Peyer's patch (tissue), 4 donors: ENCODE results near the gene BLTP1. TPM values are rescaled to one million over a fixed set of nuclear protein-coding genes. Genes with fewer than 3 reads are reported as not detected.

Source experiments
- DNase-seq, 3 donors: peaks; one replicate each; pipeline ENCODE4 v3.0.0-alpha.2; 2017 to 2019
- H3K27ac ChIP-seq, 4 donors: fragments of 200-600 bp; sonication (generic); one replicate each; pipeline ENCODE4 v1.5.1; 2016 to 2019
- H3K27me3 ChIP-seq, 2 donors: fragments of 200-600 bp; sonication (generic); one replicate each; pipeline ENCODE4 v1.5.1; 2019
- H3K36me3 ChIP-seq, 3 donors: fragments of 200-600 bp; sonication (generic); one replicate each; pipeline ENCODE4 v1.5.1; 2016 to 2019
- H3K4me1 ChIP-seq, 4 donors: fragments of 200-600 bp; sonication (generic); one replicate each; pipeline ENCODE4 v1.5.1; 2016 to 2019
- H3K4me3 ChIP-seq, 4 donors: fragments of 200-600 bp; sonication (generic); 1 replicate in 3 of 4; 2 replicates in 1 of 4; pipeline ENCODE4 v1.5.1; 2016 to 2019; ENCODE audit warnings: mild to moderate bottlenecking in 1 of 4
- H3K9me3 ChIP-seq, 4 donors: fragments of 200-600 bp; sonication (generic); one replicate each; pipeline ENCODE4 v1.5.1; 2016 to 2019; ENCODE audit warnings: mild to moderate bottlenecking in 1 of 4
- CTCF ChIP-seq, 6 experiments: fragments of 450-650 bp in 4 of 6; fragments of 200-600 bp in 2 of 6; sonication (generic) in 1 of 6; IDR thresholded peaks; one replicate each; pipeline ENCODE4 v1.5.1; 2017 to 2019; ENCODE audit warnings: antibody characterized with exemption in 6 of 6, mild to moderate bottlenecking in 3 of 6, moderate library complexity in 1 of 6
- POLR2A ChIP-seq, 2 donors: fragments of 450-650 bp; IDR thresholded peaks; one replicate each; pipeline ENCODE4 v1.5.1; 2017; ENCODE audit warnings: antibody characterized with exemption in 2 of 2, mild to moderate bottlenecking in 2 of 2, moderate library complexity in 2 of 2
- total RNA-seq, 4 donors: library from RNA; depleted of rRNA; stranded (reverse); fragments of >200 nt; gene quantifications; one replicate each; pipeline ENCODE4 v1.1.0, GENCODE V29; 2016

Gene BLTP1
- total RNA-seq, 4 donors from 2014 or later, result 125 to 190 (median 170) TPM

GRCh38 chr4:122132891-122133290 lies 19.2 kb upstream of the BLTP1 start:
- no peak for DNase-seq
- H3K9me3 ChIP-seq, result no peaks in the 10 kb centered on the region
- H3K27me3 ChIP-seq, result no peaks in the 10 kb centered on the region
- no peaks in the 10 kb centered on the region for H3K36me3 ChIP-seq
- no peaks in the 10 kb centered on the region for H3K4me1 ChIP-seq
- H3K4me3 ChIP-seq, result no peak overlapping the region
- no peak overlapping the region for H3K27ac ChIP-seq
- TF ChIP-seq POLR2A (IDR thresholded peaks at IDR 0.05) (no peak), CTCF (IDR thresholded peaks at IDR 0.05) (no peak)

GRCh38 chr4:122139139-122139538 lies 13.0 kb upstream of the BLTP1 start:
- no peak overlapping the region for H3K4me3 ChIP-seq
- DNase-seq, result no peak
- H3K27me3 ChIP-seq, result no peaks in the 10 kb centered on the region
- H3K4me1 ChIP-seq, result no peaks in the 10 kb centered on the region
- no peak overlapping the region for H3K27ac ChIP-seq
- TF ChIP-seq POLR2A (IDR thresholded peaks at IDR 0.05) (no peak), CTCF (IDR thresholded peaks at IDR 0.05) (no peak)
- H3K36me3 ChIP-seq, result no peaks in the 10 kb centered on the region
- no peaks in the 10 kb centered on the region for H3K9me3 ChIP-seq

- DNase-seq, result no peak
- H3K27me3 ChIP-seq, result no peaks in the 10 kb centered on the region
- no peaks in the 10 kb centered on the region for H3K9me3 ChIP-seq
- no peaks in the 10 kb centered on the region for H3K4me1 ChIP-seq
- no peak overlapping the region for H3K4me3 ChIP-seq
- no peaks in the 10 kb centered on the region for H3K36me3 ChIP-seq
- no peak for TF ChIP-seq POLR2A (IDR thresholded peaks at IDR 0.05)
- no peak for TF ChIP-seq CTCF (IDR thresholded peaks at IDR 0.05)
- H3K27ac ChIP-seq, result no peak overlapping the region
These were observed 11.3 kb upstream of the BLTP1 start for GRCh38 chr4:122140834-122141233.

- H3K27me3 ChIP-seq, result no peaks in the 10 kb centered on the region
- H3K36me3 ChIP-seq, result no peaks in the 10 kb centered on the region
- H3K4me3 ChIP-seq, result no peak overlapping the region
- H3K4me1 ChIP-seq, result no peaks in the 10 kb centered on the region
- no peak for DNase-seq
- TF ChIP-seq POLR2A (IDR thresholded peaks at IDR 0.05), result no peak
- TF ChIP-seq CTCF (IDR thresholded peaks at IDR 0.05), result no peak
- H3K9me3 ChIP-seq, result no peaks in the 10 kb centered on the region
- H3K27ac ChIP-seq, result no peak overlapping the region
These were observed 9.4 kb upstream of the BLTP1 start for GRCh38 chr4:122142687-122143086.

- Histone ChIP-seq H3K27me3 (no peaks in the 10 kb centered on the region), H3K36me3 (no peaks in the 10 kb centered on the region), H3K4me1 (peaks cover 0 to 7% (median 1%) of the 10 kb centered on the region in 4 donors), H3K9me3 (no peaks in the 10 kb centered on the region), H3K4me3 (no peak overlapping the region), H3K27ac (no peak overlapping the region)
- no peak for TF ChIP-seq POLR2A (IDR thresholded peaks at IDR 0.05)
- TF ChIP-seq CTCF (IDR thresholded peaks at IDR 0.05), result no peak
- DNase-seq, result no peak
These were observed 5.5 kb upstream of the BLTP1 start for GRCh38 chr4:122146652-122147051.

- TF ChIP-seq POLR2A (IDR thresholded peaks at IDR 0.05) (no peak), CTCF (IDR thresholded peaks at IDR 0.05) (no peak)
- peaks cover 0 to 16% (median 0%) of the 10 kb centered on the region in 3 donors for H3K36me3 ChIP-seq
- DNase-seq, result no peak
- no peaks in the 10 kb centered on the region for H3K27me3 ChIP-seq
- H3K27ac ChIP-seq, result peak overlapping the region; percentile 89 to 99 (median 95)
- H3K4me3 ChIP-seq, result peak overlapping the region in 1 of 4 donors; percentile 97
- peaks cover 0 to 11% (median 3%) of the 10 kb centered on the region in 4 donors for H3K4me1 ChIP-seq
- no peaks in the 10 kb centered on the region for H3K9me3 ChIP-seq
These were observed 1.2 kb upstream of the BLTP1 start for GRCh38 chr4:122150931-122151330.
